Gastroesophageal sphincter (tissue), 3 donors: ENCODE measurements around the gene LURAP1L.

Experiments used
- POLR2A ChIP-seq, 2 donors: fragments of 450-650 bp; IDR thresholded peaks; one replicate each; pipeline ENCODE4 v1.6.1; 2017; ENCODE audit warnings: antibody characterized with exemption in 2 of 2, mild to moderate bottlenecking in 2 of 2, moderate library complexity in 1 of 2
- POLR2AphosphoS5 ChIP-seq: sonication (generic); formaldehyde crosslinking; IDR thresholded peaks from one replicate; pipeline ENCODE4 v1.6.1; 2017; ENCODE audit warnings: antibody characterized with exemption
- TF ChIP-seq, protein P1 (sequence below), 4 experiments: fragments of 200-600 bp in 2 of 4; fragments of 450-650 bp in 2 of 4; sonication (generic) in 1 of 4; IDR thresholded peaks; one replicate each; pipeline ENCODE4 v1.5.1; 2017 to 2019; ENCODE audit warnings: antibody characterized with exemption in 4 of 4, mild to moderate bottlenecking in 2 of 4, moderate library complexity in 2 of 4

- TF ChIP-seq, protein P1, sequence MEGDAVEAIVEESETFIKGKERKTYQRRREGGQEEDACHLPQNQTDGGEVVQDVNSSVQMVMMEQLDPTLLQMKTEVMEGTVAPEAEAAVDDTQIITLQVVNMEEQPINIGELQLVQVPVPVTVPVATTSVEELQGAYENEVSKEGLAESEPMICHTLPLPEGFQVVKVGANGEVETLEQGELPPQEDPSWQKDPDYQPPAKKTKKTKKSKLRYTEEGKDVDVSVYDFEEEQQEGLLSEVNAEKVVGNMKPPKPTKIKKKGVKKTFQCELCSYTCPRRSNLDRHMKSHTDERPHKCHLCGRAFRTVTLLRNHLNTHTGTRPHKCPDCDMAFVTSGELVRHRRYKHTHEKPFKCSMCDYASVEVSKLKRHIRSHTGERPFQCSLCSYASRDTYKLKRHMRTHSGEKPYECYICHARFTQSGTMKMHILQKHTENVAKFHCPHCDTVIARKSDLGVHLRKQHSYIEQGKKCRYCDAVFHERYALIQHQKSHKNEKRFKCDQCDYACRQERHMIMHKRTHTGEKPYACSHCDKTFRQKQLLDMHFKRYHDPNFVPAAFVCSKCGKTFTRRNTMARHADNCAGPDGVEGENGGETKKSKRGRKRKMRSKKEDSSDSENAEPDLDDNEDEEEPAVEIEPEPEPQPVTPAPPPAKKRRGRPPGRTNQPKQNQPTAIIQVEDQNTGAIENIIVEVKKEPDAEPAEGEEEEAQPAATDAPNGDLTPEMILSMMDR (IDR thresholded peaks at IDR 0.05) = no peak
- TF ChIP-seq POLR2A (IDR thresholded peaks at IDR 0.05) (no peak), POLR2AphosphoS5 (no peak)
Observed at GRCh38 chr9:12781226-12781733, 6.5 kb downstream of the LURAP1L start.
